ENCODE measurements around the gene GYG1.

Gene GYG1

DNA sequence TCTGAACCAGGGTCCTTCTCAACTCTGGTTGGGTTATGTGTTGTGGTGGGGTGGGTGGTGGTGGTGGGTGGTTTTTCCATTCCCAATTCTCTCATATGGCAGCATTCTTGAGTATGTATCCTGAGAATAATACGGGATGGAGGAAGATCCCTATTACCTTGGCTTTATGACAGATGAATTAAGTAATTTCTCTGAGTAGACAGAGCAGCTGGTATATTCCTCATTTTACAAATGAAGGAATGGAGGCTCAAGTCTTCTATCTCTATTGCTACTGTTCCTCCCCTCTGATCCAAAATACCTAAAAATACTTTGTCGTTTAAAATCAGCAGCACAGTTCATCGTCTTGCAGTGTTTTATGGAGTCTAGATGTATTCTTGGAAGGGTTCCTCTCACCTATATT, 10.4 kb downstream of the GYG1 start:
- no peak for DNase-seq (ENCODE audit: low spot score in 2 of 2)
- Mint-ChIP-seq H3K36me3 (peaks cover 63% of the 10 kb centered on the region), H3K9me3 (no peaks in the 10 kb centered on the region), H3K4me1 (peaks cover 48% of the 10 kb centered on the region), H3K27ac (no peak overlapping the region), H3K4me3 (no peak overlapping the region)
- ATAC-seq, result no peak

DNA sequence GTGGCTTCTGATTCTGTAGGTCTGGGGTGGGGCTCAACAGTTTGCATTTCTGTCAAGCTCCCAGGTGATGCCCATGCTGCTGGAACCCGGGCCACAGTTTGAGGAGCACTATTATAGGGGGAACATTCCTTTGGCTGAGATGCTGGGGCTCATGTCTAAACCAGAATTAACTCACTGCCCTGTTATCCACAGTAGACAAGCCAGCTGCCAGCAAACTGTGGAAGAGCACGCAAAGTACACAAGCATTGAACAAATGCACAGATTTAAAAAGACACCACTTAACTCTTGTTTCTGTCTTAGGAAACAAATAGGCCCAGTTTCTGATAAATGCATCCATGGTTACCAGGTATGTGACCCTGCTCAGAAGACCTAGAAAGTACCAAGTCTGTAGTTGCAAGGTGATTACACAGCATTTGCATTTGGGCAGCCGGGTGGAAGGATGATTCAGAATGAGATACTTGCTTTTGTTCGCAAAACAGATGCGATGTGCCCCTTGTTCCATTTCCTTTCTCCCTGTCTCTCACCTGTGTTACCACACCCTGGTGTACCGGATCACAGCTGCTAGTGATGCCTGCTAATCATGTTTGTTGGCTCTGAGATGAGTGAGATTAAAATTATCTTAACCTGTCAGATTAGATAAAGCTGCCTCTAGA, 12.4 kb downstream of the GYG1 start:
- ATAC-seq, result peak; percentile 91
- Mint-ChIP-seq H3K27ac (peak overlapping the region; percentile 73), H3K36me3 (peaks cover 54% of the 10 kb centered on the region), H3K9me3 (no peaks in the 10 kb centered on the region), H3K4me1 (peaks cover 46% of the 10 kb centered on the region), H3K4me3 (peak overlapping the region; percentile 13)
- no peak for DNase-seq (ENCODE audit: low spot score in 2 of 2)

DNA sequence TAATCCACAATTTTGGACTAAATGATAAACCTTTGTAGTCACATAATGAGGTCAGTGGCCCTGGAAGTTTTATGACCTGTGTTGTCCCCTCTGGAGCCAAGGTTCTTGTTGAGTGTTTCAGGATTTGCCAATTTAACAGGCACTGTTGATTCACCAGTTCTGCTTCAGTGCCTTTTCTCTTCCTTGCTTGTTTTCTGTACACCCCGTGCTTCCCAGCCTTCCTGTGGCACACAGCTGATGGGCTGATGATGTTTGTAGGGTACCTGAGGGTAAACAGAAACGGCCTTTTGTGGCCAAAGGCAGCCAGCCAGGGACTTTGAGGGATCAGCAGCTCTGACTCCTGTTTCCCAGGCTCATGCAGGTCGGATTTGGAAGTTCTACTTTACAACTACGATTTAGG, 13.3 kb downstream of the GYG1 start:
- Mint-ChIP-seq H3K4me3 (no peak overlapping the region), H3K27ac (no peak overlapping the region), H3K36me3 (peaks cover 58% of the 10 kb centered on the region), H3K4me1 (peaks cover 48% of the 10 kb centered on the region), H3K9me3 (no peaks in the 10 kb centered on the region)
- ATAC-seq (no peak), DNase-seq (ENCODE audit: low spot score in 2 of 2) (no peak)

DNA sequence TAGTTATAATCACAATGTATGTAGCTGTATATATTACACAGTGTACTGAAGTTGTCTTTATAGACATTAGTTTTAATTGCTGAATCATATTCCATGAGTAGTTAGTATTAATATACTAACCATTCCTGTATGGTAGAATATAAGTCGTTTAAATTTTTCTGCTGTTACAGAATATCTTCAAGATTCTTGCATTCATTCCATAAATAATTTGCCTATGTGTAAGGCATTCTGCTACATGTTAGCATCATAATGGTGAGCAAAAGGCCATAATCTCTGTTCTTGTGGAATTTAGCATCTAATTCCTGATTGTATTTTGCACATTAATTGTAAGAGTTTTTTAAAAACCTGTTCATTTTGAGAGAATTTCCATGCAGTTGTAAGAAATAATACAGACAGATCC, 14.1 kb downstream of the GYG1 start:
- Mint-ChIP-seq H3K9me3 (no peaks in the 10 kb centered on the region), H3K27ac (no peak overlapping the region), H3K4me3 (no peak overlapping the region), H3K4me1 (peaks cover 48% of the 10 kb centered on the region), H3K36me3 (peaks cover 58% of the 10 kb centered on the region)
- no peak for ATAC-seq
- DNase-seq (ENCODE audit: low spot score in 2 of 2), result no peak

DNA sequence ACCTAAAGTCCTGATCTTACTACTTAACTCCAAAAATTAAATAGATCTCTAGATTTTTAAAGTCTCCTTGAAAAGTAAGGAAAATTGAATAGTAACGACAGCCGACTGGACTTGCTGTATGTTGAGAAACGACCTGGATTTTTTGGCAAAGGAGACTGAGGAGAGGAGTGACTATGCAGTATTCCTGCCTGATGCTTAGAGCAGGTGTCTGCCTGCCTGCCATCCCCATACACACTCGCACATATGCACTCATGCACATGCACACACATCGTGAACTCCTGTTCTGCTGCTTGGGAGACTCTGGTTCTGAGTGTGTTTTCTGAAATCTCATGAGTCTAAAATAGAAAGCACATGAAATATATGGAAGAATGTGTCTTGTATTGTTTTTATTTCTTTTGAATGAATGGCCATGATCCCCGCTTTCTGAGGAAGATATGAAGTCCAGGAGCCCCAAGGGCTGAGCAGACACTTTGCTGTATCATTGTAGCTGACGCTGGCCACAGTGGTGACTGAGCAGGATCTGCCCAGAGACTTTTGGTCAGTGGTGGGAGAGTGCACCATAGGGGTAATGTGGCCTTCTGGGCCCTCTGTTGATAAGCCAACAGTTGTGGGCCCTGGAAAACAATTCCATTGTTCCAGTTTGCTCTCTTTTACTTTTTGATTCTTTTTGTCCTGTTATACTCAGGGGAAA, 16.4 kb downstream of the GYG1 start:
- H3K36me3 Mint-ChIP-seq, result peaks cover 69% of the 10 kb centered on the region
- no peak for DNase-seq (ENCODE audit: low spot score in 2 of 2)
- peaks cover 53% of the 10 kb centered on the region for H3K4me1 Mint-ChIP-seq
- ATAC-seq, result no peak
- H3K4me3 Mint-ChIP-seq, result no peak overlapping the region
- H3K9me3 Mint-ChIP-seq, result no peaks in the 10 kb centered on the region
- peak overlapping the region; percentile 87 for H3K27ac Mint-ChIP-seq

DNA sequence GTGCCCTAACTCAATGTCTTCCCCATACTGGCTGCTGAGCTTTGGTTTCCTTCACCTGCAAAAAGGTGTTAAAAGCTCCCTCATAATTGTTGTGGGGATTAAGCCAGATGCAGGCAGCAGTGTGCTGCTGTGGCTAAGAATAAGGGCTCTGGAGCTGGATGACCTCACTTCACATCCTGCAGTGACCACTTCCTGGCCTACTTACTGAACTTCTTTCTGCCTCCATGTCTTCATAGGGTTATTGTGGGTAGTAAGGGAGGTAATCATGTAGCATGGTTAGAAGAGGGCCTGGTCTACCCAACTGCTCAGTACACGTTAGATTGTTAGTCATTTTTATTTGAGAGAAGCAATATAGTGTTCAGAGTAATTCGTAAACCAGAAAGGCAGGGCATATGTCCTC, 18.4 kb downstream of the GYG1 start:
- Mint-ChIP-seq H3K4me1 (peaks cover 54% of the 10 kb centered on the region), H3K4me3 (peak overlapping the region; percentile 14), H3K36me3 (peaks cover 74% of the 10 kb centered on the region), H3K9me3 (no peaks in the 10 kb centered on the region), H3K27ac (peak overlapping the region; percentile 87)
- DNase-seq (ENCODE audit: low spot score in 2 of 2), result no peak
- peak; percentile 100 for ATAC-seq

DNA sequence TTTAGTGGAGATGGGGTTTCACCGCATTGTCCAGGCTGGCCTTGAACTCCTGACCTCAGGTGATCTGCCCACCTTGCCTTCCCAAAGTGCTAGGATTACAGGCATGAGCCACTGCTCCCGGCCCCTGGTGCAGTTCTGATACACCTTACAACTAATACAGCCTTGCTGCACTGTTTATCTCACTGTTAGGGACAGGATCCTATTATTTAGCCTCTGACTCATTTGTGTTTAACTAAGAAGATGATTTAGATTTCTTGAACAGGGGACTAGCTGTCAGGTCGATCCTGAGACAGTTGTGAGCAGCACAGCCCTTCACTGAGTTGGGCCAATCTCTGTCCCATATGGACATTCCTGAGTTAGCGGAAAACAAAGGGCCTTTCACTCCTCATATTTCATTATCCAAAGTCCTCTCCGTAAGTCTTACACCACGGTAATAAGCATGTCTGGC, 19.2 kb downstream of the GYG1 start:
- ATAC-seq, result no peak
- DNase-seq (ENCODE audit: low spot score in 2 of 2), result no peak
- Mint-ChIP-seq H3K4me1 (peaks cover 62% of the 10 kb centered on the region), H3K4me3 (peak overlapping the region; percentile 14), H3K36me3 (peaks cover 81% of the 10 kb centered on the region), H3K27ac (peak overlapping the region; percentile 87), H3K9me3 (no peaks in the 10 kb centered on the region)

DNA sequence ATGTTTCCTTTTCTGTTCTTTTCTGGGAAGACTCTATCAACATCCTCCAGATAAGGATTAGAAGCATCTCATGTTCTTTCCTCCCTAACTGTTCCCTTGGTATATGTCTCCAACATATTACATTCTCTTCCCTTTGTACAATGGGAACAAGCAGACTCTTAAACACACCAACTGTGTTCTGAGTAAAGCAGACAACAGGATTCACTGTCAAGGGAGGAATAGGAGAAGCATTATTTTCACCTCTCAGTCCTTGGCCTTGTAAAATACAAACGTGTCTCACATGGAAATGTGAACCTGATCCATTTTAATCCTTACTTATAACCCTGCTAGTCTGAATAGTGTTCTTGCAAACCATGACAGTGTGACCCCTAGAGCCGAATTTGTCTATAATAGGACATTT, 19.6 kb downstream of the GYG1 start:
- peak overlapping the region; percentile 14 for H3K4me3 Mint-ChIP-seq
- H3K4me1 Mint-ChIP-seq, result peaks cover 67% of the 10 kb centered on the region
- H3K9me3 Mint-ChIP-seq, result no peaks in the 10 kb centered on the region
- H3K36me3 Mint-ChIP-seq, result peaks cover 81% of the 10 kb centered on the region
- H3K27ac Mint-ChIP-seq, result peak overlapping the region; percentile 87
- DNase-seq (ENCODE audit: low spot score in 2 of 2) (no peak), ATAC-seq (no peak)

DNA sequence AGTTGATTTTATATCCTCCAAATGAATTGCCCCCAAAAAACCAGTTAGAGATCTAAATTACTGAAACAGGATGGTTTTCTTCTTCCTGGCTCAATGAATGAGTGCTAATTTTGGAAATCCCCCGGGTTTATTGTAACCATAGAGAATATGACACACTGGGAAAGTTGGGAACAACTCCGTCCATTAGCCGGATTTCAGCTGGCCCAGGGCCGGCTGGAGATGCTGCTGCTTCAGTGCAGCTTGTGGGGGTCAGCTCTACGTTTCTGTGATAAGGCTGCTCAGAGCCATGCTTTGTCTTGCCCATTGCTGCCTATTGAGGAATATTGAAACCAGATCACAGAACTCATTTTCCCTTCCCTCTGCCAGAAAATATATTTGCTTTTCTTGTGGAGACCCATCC, 20.3 kb downstream of the GYG1 start:
- ATAC-seq (no peak), DNase-seq (ENCODE audit: low spot score in 2 of 2) (no peak)
- Mint-ChIP-seq H3K4me3 (no peak overlapping the region), H3K36me3 (peaks cover 81% of the 10 kb centered on the region), H3K27ac (peak overlapping the region; percentile 87), H3K9me3 (no peaks in the 10 kb centered on the region), H3K4me1 (peaks cover 73% of the 10 kb centered on the region)

DNA sequence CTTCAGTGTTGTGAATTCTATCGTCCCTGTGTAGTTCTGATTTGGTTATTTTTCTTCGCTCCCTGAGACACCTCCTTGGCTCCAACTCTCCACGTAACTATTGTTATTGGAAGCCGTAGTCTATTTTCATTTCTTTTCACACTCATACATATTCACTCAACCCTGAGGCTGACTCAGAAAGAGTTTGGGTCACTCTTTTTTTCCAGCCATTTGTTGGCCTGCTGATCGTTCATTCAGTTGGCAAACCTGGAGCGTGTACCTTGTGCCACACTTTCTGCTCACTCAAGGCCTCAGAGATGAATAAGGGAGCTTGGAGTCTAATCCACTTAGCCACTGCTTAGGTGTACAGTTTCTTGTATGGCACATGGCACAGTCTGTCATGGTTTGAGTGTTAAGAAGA, 22.4 kb downstream of the GYG1 start:
- ATAC-seq (no peak), DNase-seq (ENCODE audit: low spot score in 2 of 2) (no peak)
- peak overlapping the region; percentile 51 for H3K27ac Mint-ChIP-seq
- peaks cover 71% of the 10 kb centered on the region for H3K4me1 Mint-ChIP-seq
- no peaks in the 10 kb centered on the region for H3K9me3 Mint-ChIP-seq
- H3K4me3 Mint-ChIP-seq, result no peak overlapping the region
- H3K36me3 Mint-ChIP-seq, result peaks cover 93% of the 10 kb centered on the region

DNA sequence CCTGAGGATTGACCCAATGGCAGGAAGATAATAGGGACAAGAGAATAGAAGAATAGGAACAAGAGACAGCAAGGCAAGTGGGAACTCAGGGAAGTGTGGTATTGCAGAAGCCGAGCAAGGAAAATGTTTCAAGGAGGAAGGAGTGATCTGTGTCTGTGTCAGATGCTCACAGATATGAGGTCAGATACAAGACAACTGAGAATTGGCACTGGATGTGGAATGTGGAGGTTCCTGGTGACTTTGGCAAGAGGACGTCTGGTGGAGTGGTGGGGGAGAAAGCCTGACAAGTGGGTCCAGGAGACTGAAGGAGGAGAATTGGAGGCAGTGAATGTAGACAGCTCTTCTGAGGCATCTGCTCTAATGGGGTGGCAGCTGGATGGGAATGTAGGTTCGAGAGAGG, 24.1 kb downstream of the GYG1 start:
- peaks cover 91% of the 10 kb centered on the region for H3K36me3 Mint-ChIP-seq
- no peak for DNase-seq (ENCODE audit: low spot score in 2 of 2)
- H3K9me3 Mint-ChIP-seq, result no peaks in the 10 kb centered on the region
- peaks cover 74% of the 10 kb centered on the region for H3K4me1 Mint-ChIP-seq
- peak overlapping the region; percentile 43 for H3K27ac Mint-ChIP-seq
- no peak overlapping the region for H3K4me3 Mint-ChIP-seq
- ATAC-seq, result no peak

DNA sequence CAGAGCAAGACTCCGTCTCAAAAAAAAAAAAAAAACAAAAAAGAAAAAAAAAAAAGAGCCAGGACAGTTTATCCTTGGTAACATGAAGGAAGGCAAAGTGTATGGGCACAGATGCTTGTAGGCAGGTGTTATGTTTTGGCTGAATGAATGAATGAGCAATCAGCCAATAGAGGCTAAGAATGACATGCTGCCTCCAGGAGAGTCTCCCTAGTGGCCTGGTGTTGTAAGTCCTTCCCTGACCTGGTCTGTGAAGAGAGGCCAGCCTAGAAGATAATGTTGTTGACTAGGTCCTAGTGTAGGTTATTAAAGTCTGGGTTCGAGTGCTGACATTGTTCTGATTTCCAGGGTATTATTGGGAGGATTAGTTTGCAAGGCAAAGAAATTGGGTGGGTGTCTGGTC, 24.9 kb downstream of the GYG1 start:
- H3K27ac Mint-ChIP-seq, result peak overlapping the region; percentile 43
- H3K4me3 Mint-ChIP-seq, result peak overlapping the region; percentile 23
- ATAC-seq (no peak), DNase-seq (ENCODE audit: low spot score in 2 of 2) (no peak)
- H3K4me1 Mint-ChIP-seq, result peaks cover 74% of the 10 kb centered on the region
- no peaks in the 10 kb centered on the region for H3K9me3 Mint-ChIP-seq
- peaks cover 82% of the 10 kb centered on the region for H3K36me3 Mint-ChIP-seq

DNA sequence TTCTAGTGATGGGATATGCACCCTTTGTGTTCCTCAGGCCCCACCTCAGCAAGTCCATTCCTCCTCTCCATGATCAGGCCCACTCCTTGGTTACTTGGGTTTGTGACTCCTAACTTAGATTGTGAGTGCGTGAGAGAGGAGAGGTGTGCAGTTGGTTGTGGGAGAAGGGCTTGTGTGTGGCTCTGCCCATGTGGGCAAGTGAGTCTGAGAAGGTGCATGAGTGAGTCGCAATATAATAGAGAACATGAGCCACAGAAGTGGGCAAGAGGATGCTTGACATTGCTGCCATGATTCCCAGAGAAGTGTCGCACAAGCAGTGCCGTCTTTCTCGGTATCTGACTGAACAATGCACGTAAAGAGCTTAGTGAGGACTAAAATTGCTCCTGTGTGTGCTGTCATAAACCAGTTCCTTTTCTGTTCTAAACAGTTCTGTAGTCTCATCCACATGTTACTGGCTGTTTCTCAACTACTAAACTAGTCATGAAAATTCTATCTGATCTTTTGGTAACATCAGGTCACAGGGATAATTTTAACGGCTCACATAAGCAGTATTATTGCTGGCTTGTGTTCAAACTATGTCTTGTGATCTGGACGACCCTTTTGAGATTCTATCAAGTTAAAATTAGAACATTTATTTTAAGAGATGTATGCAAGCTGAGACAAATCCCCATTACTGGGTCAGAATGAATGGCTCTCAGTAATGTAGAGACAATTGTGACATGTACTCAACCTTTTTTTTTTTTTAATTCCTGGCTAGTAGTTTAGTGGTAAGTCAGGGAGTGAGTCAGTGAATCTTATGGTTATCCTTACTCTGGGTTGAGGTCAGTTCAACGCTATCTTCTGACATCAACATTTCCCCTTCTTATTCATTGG, 25.6 kb downstream of the GYG1 start:
- H3K9me3 Mint-ChIP-seq, result no peaks in the 10 kb centered on the region
- peak overlapping the region; percentile 23 for H3K4me3 Mint-ChIP-seq
- peak overlapping the region; percentile 43 for H3K27ac Mint-ChIP-seq
- DNase-seq (ENCODE audit: low spot score in 2 of 2) (no peak), ATAC-seq (peak; percentile 90)
- peaks cover 80% of the 10 kb centered on the region for H3K36me3 Mint-ChIP-seq
- H3K4me1 Mint-ChIP-seq, result peaks cover 69% of the 10 kb centered on the region

DNA sequence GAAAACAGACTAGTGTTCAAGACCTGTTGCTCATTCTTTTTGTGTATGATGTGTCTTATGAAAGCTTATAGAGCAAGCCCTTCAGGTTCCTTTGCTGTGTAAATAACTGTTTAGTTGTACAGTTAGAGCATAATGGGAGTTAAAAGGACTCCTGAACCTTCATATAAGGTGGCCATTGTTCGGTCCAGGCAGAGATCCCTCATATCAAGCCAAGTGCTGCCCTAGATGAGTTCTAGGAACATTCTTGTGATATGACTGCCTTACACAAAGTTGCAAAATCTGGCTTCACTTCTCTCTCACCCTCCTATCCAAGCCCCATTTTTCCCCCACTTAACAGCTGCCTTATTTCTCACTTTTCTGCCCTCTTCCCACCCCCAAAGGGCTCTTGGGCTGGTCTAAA, 26.9 kb downstream of the GYG1 start:
- Mint-ChIP-seq H3K9me3 (no peaks in the 10 kb centered on the region), H3K4me1 (peaks cover 68% of the 10 kb centered on the region), H3K27ac (peak overlapping the region; percentile 43), H3K4me3 (peak overlapping the region; percentile 20), H3K36me3 (peaks cover 85% of the 10 kb centered on the region)
- DNase-seq (ENCODE audit: low spot score in 2 of 2) (no peak), ATAC-seq (peak; percentile 2)

DNA sequence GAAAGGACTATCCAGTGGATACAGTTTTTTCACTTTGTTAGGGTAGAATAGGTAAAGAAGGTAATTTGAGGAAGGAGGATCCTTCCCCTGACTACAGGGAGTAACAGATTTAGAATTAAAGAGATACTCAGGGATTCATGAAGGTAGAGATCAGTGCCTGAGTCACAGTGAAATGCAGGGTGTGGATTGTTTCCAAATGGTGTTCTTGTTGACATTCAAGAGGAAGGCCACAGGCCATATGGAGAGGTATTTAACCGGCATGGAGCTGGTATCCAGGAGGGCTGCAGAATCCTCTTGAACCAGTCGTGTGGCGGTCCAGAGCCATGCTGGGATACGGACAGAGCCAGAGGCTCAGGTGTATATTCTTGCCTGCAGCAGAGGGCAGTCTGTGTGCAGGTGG, 28.2 kb downstream of the GYG1 start:
- peaks cover 87% of the 10 kb centered on the region for H3K36me3 Mint-ChIP-seq
- H3K4me1 Mint-ChIP-seq, result peaks cover 59% of the 10 kb centered on the region
- ATAC-seq (no peak), DNase-seq (ENCODE audit: low spot score in 2 of 2) (no peak)
- no peak overlapping the region for H3K4me3 Mint-ChIP-seq
- no peaks in the 10 kb centered on the region for H3K9me3 Mint-ChIP-seq
- H3K27ac Mint-ChIP-seq, result peak overlapping the region; percentile 43
